ENCODE results near the gene NFATC2IP.

DNA sequence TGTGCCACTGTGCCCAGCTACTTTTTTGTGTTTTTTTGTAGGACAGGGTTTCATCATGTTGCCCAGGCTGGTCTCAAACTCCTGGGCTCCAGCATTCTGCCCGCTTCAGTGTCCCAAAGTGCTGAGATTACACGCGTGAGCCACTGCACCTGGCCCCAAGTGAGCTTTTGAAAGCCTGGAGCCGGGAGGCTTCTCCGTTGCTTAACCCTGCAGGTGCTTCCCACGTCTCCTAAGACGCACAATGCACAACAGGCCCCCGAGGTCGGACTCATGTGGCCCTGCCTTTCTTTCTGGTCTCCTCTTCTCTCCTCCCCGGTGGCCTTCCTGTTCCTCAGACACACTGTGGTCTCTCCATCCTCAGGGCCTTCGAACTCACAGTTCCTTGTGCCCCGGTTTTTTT, 38.2 kb upstream of the NFATC2IP start:
- TF ChIP-seq, protein P1, sequence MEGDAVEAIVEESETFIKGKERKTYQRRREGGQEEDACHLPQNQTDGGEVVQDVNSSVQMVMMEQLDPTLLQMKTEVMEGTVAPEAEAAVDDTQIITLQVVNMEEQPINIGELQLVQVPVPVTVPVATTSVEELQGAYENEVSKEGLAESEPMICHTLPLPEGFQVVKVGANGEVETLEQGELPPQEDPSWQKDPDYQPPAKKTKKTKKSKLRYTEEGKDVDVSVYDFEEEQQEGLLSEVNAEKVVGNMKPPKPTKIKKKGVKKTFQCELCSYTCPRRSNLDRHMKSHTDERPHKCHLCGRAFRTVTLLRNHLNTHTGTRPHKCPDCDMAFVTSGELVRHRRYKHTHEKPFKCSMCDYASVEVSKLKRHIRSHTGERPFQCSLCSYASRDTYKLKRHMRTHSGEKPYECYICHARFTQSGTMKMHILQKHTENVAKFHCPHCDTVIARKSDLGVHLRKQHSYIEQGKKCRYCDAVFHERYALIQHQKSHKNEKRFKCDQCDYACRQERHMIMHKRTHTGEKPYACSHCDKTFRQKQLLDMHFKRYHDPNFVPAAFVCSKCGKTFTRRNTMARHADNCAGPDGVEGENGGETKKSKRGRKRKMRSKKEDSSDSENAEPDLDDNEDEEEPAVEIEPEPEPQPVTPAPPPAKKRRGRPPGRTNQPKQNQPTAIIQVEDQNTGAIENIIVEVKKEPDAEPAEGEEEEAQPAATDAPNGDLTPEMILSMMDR (conservative IDR thresholded peaks at IDR 0.05; ENCODE audit: low read depth, low read length), result no peak
- no peak for TF ChIP-seq EZH2 (IDR thresholded peaks at IDR 0.05; ENCODE audit: borderline replicate concordance, low read depth, low read length, poor library complexity, severe bottlenecking)

Measured in A673 (cell line).